22Rv1 (cell line): Measurements from ENCODE around the gene UHRF1.

Experiments used
- ZFX ChIP-seq: fragments of 450-650 bp; IDR thresholded peaks from 2 replicates; pipeline ENCODE4 v1.6.1; 2017; ENCODE audit warnings: antibody characterized with exemption, borderline replicate concordance
- TF ChIP-seq, protein P1 (sequence below): fragments of 450-650 bp; IDR thresholded peaks from 2 replicates; pipeline ENCODE4 v1.5.1; 2017; ENCODE audit warnings: mild to moderate bottlenecking

- TF ChIP-seq, protein P1, sequence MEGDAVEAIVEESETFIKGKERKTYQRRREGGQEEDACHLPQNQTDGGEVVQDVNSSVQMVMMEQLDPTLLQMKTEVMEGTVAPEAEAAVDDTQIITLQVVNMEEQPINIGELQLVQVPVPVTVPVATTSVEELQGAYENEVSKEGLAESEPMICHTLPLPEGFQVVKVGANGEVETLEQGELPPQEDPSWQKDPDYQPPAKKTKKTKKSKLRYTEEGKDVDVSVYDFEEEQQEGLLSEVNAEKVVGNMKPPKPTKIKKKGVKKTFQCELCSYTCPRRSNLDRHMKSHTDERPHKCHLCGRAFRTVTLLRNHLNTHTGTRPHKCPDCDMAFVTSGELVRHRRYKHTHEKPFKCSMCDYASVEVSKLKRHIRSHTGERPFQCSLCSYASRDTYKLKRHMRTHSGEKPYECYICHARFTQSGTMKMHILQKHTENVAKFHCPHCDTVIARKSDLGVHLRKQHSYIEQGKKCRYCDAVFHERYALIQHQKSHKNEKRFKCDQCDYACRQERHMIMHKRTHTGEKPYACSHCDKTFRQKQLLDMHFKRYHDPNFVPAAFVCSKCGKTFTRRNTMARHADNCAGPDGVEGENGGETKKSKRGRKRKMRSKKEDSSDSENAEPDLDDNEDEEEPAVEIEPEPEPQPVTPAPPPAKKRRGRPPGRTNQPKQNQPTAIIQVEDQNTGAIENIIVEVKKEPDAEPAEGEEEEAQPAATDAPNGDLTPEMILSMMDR, result no peak
- TF ChIP-seq ZFX, result no peak
Observed at GRCh38 chr19:4987256-4987655, 78.0 kb downstream of the UHRF1 start.
